ENCODE results near the gene HPCAL4. TPM values are rescaled to one million over a fixed set of nuclear protein-coding genes. Genes with fewer than 3 reads are reported as not detected.

The HPCAL4 gene
- total and polyA plus RNA-seq, 7 donors = 0.29 to 9.4 (median 3.1) TPM

GRCh38 chr1:39694026-39694425 is 2.8 kb upstream of the HPCAL4 start:
- no peak overlapping the region for H3K4me3 ChIP-seq
- peaks cover 34% of the 10 kb centered on the region for H3K4me1 ChIP-seq
- ATAC-seq = peak; percentile 88 to 90 (median 90)
- peak in 1 of 2 donors; percentile 77 for DNase-seq
- H3K27ac ChIP-seq = peak overlapping the region; percentile 85
- TF ChIP-seq, protein P1, sequence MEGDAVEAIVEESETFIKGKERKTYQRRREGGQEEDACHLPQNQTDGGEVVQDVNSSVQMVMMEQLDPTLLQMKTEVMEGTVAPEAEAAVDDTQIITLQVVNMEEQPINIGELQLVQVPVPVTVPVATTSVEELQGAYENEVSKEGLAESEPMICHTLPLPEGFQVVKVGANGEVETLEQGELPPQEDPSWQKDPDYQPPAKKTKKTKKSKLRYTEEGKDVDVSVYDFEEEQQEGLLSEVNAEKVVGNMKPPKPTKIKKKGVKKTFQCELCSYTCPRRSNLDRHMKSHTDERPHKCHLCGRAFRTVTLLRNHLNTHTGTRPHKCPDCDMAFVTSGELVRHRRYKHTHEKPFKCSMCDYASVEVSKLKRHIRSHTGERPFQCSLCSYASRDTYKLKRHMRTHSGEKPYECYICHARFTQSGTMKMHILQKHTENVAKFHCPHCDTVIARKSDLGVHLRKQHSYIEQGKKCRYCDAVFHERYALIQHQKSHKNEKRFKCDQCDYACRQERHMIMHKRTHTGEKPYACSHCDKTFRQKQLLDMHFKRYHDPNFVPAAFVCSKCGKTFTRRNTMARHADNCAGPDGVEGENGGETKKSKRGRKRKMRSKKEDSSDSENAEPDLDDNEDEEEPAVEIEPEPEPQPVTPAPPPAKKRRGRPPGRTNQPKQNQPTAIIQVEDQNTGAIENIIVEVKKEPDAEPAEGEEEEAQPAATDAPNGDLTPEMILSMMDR (IDR thresholded peaks at IDR 0.05) = no peak
- H3K36me3 ChIP-seq (ENCODE audit: insufficient read depth in 1 of 2, low read depth in 1 of 2) = no peaks in the 10 kb centered on the region
- intact Hi-C loops (cut with DNase I) = no loop called here
- peaks cover 0 to 5% (median 0%) of the 10 kb centered on the region in 3 donors for H3K27me3 ChIP-seq (ENCODE audit: insufficient read depth in 3 of 3, low read length in 2 of 3)
- WGBS, 3 donors = 36 to 71% (median 57%) methylated on average over 1 of the region's 1 CpG
- no peaks in the 10 kb centered on the region for H3K9me3 ChIP-seq

DNA sequence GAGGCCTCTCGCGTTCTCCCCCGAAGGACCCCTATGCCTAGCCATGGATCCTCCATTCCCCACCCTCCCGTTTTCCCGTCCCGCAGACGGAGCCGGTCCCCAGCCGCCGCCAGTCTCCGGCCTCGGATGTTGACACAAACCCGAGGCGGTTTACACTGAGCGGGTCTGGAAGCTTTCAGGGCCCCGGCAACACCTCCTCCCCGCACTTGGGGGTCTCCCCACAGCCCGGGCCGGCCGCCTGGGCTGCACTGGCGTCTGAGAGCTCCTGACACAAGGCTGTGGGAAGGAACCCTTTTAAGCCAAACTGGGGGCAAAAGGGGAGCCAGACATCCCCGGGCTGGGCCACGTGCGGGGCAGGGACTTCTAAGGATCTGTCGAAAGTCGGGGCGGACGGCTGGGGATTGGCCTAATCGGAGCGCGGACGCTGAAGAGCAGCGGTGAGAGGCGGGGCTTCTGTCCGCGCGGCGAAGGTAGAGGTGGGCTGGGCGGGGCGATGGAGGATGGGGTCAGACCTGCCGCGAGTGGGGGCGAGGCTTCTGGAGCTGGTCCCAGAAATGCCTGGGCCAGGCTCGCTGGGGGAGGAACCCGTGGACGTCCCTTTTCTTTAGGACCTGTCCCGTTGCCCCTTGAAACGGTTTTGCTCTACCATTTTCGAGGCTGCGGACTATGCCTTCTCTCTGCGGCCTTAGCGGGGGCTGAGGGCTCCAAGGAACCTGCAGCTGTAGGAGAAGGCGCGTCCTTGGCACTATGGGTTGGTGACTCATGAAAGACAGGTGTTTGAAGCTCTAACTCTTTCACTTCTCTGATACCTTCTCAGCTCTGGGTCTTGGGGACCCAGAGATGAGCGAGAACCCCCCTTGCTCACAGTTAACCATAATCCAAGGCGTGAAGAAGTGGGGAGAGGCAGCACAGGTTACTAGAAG is 1.2 kb upstream of the HPCAL4 start:
- H3K36me3 ChIP-seq (ENCODE audit: insufficient read depth in 1 of 2, low read depth in 1 of 2) = no peaks in the 10 kb centered on the region
- TF ChIP-seq, protein P1 (IDR thresholded peaks at IDR 0.05) = no peak
- H3K27ac ChIP-seq = peak overlapping the region; percentile 85
- DNase-seq (no peak), ATAC-seq (no peak)
- peak overlapping the region; percentile 53 for H3K4me3 ChIP-seq
- H3K9me3 ChIP-seq = no peaks in the 10 kb centered on the region
- peaks cover 0 to 5% (median 0%) of the 10 kb centered on the region in 3 donors for H3K27me3 ChIP-seq (ENCODE audit: insufficient read depth in 3 of 3, low read length in 2 of 3)
- intact Hi-C loops (cut with DNase I) = loop anchor here in 1 of 2 donors (2.0 kb wide), 1 partner anchor 20 kb away; the partner anchor contains the start of gene NT5C1A
- peaks cover 34% of the 10 kb centered on the region for H3K4me1 ChIP-seq
- 24 to 33% (median 32%) methylated on average over 55 to 56 of the region's 56 CpGs for WGBS, 3 donors

DNA sequence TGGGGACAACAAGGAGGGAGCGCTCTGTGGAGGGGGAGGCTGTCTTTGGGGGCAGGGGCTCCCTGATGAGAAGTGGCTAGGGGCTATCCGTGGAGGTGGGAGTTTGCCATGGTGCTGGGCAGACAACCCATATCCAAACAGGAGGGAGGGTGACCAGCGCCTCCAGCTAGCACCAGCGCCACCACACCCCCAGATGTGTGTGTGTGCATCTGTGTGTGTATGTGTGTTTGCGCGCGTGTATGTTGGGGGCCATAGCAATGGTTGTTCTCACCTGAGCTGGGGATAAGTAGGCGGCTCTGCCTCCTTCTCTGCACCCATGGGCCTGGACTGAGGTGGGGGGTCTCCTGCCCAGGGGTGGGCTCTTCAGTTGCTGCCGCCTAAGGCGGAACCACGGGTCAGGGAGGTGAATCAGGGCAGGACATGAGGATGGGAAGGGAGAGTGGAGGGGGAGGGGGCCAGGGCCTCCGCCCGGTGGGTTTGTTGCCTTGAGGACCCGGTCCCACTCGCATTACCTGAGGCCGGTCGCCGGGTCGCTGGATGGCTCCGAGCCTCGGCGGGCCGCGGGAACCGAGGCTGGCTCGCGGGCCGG is 345 bp downstream of the HPCAL4 start:
- Histone ChIP-seq H3K4me1 (peaks cover 30% of the 10 kb centered on the region), H3K36me3 (ENCODE audit: insufficient read depth in 1 of 2, low read depth in 1 of 2) (no peaks in the 10 kb centered on the region), H3K27me3 (ENCODE audit: insufficient read depth in 3 of 3, low read length in 2 of 3) (peaks cover 0 to 5% (median 0%) of the 10 kb centered on the region in 3 donors), H3K9me3 (no peaks in the 10 kb centered on the region), H3K4me3 (peak overlapping the region; percentile 53), H3K27ac (no peak overlapping the region)
- DNase-seq (no peak), ATAC-seq (no peak)
- TF ChIP-seq, protein P1 (IDR thresholded peaks at IDR 0.05) = no peak
- 12 to 24% (median 13%) methylated on average over 19 to 28 of the region's 28 CpGs for WGBS, 3 donors
- intact Hi-C loops (cut with DNase I) = no loop called here

- H3K4me3 ChIP-seq = no peak overlapping the region
- H3K27ac ChIP-seq = no peak overlapping the region
- WGBS, 3 donors = 19 to 68% (median 40%) methylated on average over 2 of the region's 2 CpGs
- DNase-seq (no peak), ATAC-seq (no peak)
- H3K9me3 ChIP-seq = no peaks in the 10 kb centered on the region
- no peaks in the 10 kb centered on the region for H3K36me3 ChIP-seq (ENCODE audit: insufficient read depth in 1 of 2, low read depth in 1 of 2)
- H3K4me1 ChIP-seq = peaks cover 23% of the 10 kb centered on the region
- TF ChIP-seq, protein P1 (IDR thresholded peaks at IDR 0.05) = no peak
- intact Hi-C loops (cut with DNase I) = no loop called here
- peaks cover 0 to 5% (median 0%) of the 10 kb centered on the region in 3 donors for H3K27me3 ChIP-seq (ENCODE audit: insufficient read depth in 3 of 3, low read length in 2 of 3)
Observed at GRCh38 chr1:39690225-39690624, 1.0 kb downstream of the HPCAL4 start.
